ENCODE measurements around the gene SERGEF. TPM values are rescaled to one million over a fixed set of nuclear protein-coding genes. Genes with fewer than 3 reads are reported as not detected.

The SERGEF gene
- polyA plus RNA-seq, 1 of the 3 experiments (the other 2 are of a cell fraction) = 23.1 TPM

DNA sequence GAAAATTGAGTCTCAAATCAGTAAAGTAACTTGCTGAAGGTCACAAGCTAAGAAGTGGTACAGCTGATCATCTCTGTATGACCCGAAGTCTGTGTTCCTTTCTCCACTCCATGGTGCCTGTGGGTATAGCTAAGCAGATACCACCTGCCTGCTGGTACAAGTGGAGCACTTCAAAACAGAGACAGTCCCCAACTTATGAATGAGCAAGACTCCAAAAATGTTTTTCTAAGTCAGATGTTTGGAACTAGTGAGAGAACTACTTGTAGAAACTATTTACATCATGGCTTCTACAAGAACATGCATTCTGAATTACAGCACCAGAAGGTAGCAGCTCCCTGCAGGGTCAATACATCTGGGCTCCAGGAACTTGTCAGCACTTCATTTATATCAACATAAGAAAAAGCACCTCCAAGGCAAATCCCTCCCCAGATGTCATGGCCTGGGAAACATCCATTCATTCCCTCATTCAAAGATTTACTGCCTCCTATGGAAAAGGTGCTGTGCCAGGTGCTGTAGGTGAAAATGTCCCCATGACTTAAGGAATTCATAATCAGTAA, 94.7 kb downstream of the SERGEF start:
- Histone ChIP-seq H2AFZ (ENCODE audit: low read depth) (no peak overlapping the region), H4K20me1 (ENCODE audit: insufficient read depth) (no peaks in the 10 kb centered on the region), H3K9me3 (no peaks in the 10 kb centered on the region), H3K79me2 (ENCODE audit: insufficient read depth) (no peaks in the 10 kb centered on the region), H3K9me2 (no peaks in the 10 kb centered on the region), H3K27me3 (ENCODE audit: insufficient read depth) (no peaks in the 10 kb centered on the region), H3K4me3 (ENCODE audit: low read depth in 2 of 2, low read length in 1 of 2) (no peak overlapping the region), H3K4me2 (no peak overlapping the region), H3K9ac (no peak overlapping the region), H3K36me3 (replicated peaks in 1 of 2; ENCODE audit: control insufficient read depth in 1 of 2, insufficient read depth in 2 of 2, low read length in 1 of 2) (no peaks in the 10 kb centered on the region), H3K4me1 (ENCODE audit: control insufficient read depth in 1 of 2, insufficient read depth in 2 of 2, low read depth in 1 of 2, low read length in 1 of 2) (no peaks in the 10 kb centered on the region; a peak in 2 of 4 replicates), H3F3A (replicated peaks; ENCODE audit: insufficient read depth) (no peaks in the 10 kb centered on the region), H3K27ac (ENCODE audit: low read depth in 2 of 2, low read length in 1 of 2) (no peak overlapping the region)
- CTCF ChIA-PET = interaction anchor here (0.9 to 7.4 kb wide), 3 partner anchors 12 to 319 kb away, joined by 3 to 29 read pairs (median 9); no protein-coding TSS in a partner anchor
- WGBS (ENCODE audit: low lambda C conversion rate) = 92% methylated on average over 1 of the region's 1 CpG
- DNase-seq = no peak
- no peak for TF ChIP-seq NRF1 (IDR thresholded peaks at IDR 0.05; ENCODE audit: low read depth, low read length)
- no peak for TF ChIP-seq FOSL2 (IDR thresholded peaks at IDR 0.05; ENCODE audit: borderline replicate concordance, low read depth)
- TF ChIP-seq GATA2 (CRISPR knock-in tag; IDR thresholded peaks at IDR 0.05) = no peak
- no peak for TF ChIP-seq TCF12 (IDR thresholded peaks at IDR 0.05)
- TF ChIP-seq, protein P1, sequence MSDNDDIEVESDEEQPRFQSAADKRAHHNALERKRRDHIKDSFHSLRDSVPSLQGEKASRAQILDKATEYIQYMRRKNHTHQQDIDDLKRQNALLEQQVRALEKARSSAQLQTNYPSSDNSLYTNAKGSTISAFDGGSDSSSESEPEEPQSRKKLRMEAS (IDR thresholded peaks at IDR 0.05; ENCODE audit: low read depth) = no peak
- no peak for TF ChIP-seq RAD21 (IDR thresholded peaks at IDR 0.05; ENCODE audit: low read length)
- TF ChIP-seq, protein P2, sequence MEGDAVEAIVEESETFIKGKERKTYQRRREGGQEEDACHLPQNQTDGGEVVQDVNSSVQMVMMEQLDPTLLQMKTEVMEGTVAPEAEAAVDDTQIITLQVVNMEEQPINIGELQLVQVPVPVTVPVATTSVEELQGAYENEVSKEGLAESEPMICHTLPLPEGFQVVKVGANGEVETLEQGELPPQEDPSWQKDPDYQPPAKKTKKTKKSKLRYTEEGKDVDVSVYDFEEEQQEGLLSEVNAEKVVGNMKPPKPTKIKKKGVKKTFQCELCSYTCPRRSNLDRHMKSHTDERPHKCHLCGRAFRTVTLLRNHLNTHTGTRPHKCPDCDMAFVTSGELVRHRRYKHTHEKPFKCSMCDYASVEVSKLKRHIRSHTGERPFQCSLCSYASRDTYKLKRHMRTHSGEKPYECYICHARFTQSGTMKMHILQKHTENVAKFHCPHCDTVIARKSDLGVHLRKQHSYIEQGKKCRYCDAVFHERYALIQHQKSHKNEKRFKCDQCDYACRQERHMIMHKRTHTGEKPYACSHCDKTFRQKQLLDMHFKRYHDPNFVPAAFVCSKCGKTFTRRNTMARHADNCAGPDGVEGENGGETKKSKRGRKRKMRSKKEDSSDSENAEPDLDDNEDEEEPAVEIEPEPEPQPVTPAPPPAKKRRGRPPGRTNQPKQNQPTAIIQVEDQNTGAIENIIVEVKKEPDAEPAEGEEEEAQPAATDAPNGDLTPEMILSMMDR (IDR thresholded peaks at IDR 0.05) = no peak
- no peak for TF ChIP-seq NFIC (IDR thresholded peaks at IDR 0.05; ENCODE audit: borderline replicate concordance)
- TF ChIP-seq EP300 (IDR thresholded peaks at IDR 0.05; ENCODE audit: borderline replicate concordance in 1 of 2, low read depth in 1 of 2, low read length in 1 of 2) = no peak
- no peak for TF ChIP-seq REST (IDR thresholded peaks at IDR 0.05; ENCODE audit: low read depth, low read length)
- no peak for TF ChIP-seq ELF1 (IDR thresholded peaks at IDR 0.05)
- no peak for TF ChIP-seq SIN3A (IDR thresholded peaks at IDR 0.05; ENCODE audit: borderline replicate concordance, low read depth, low read length)
- TF ChIP-seq, protein P3, sequence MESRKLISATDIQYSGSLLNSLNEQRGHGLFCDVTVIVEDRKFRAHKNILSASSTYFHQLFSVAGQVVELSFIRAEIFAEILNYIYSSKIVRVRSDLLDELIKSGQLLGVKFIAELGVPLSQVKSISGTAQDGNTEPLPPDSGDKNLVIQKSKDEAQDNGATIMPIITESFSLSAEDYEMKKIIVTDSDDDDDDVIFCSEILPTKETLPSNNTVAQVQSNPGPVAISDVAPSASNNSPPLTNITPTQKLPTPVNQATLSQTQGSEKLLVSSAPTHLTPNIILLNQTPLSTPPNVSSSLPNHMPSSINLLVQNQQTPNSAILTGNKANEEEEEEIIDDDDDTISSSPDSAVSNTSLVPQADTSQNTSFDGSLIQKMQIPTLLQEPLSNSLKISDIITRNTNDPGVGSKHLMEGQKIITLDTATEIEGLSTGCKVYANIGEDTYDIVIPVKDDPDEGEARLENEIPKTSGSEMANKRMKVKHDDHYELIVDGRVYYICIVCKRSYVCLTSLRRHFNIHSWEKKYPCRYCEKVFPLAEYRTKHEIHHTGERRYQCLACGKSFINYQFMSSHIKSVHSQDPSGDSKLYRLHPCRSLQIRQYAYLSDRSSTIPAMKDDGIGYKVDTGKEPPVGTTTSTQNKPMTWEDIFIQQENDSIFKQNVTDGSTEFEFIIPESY (IDR thresholded peaks at IDR 0.05; ENCODE audit: borderline replicate concordance, low read depth) = no peak
- TF ChIP-seq, protein P4, sequence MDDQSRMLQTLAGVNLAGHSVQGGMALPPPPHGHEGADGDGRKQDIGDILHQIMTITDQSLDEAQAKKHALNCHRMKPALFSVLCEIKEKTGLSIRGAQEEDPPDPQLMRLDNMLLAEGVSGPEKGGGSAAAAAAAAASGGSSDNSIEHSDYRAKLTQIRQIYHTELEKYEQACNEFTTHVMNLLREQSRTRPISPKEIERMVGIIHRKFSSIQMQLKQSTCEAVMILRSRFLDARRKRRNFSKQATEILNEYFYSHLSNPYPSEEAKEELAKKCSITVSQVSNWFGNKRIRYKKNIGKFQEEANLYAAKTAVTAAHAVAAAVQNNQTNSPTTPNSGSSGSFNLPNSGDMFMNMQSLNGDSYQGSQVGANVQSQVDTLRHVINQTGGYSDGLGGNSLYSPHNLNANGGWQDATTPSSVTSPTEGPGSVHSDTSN (IDR thresholded peaks at IDR 0.05) = no peak
- TF ChIP-seq, protein P5, sequence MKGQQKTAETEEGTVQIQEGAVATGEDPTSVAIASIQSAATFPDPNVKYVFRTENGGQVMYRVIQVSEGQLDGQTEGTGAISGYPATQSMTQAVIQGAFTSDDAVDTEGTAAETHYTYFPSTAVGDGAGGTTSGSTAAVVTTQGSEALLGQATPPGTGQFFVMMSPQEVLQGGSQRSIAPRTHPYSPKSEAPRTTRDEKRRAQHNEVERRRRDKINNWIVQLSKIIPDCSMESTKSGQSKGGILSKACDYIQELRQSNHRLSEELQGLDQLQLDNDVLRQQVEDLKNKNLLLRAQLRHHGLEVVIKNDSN (IDR thresholded peaks at IDR 0.05; ENCODE audit: borderline replicate concordance, low read depth) = no peak
- TF ChIP-seq YY1 (IDR thresholded peaks at IDR 0.05; ENCODE audit: low read depth) = no peak
- no peak for TF ChIP-seq MXI1 (IDR thresholded peaks at IDR 0.05; ENCODE audit: low read depth, low read length)
- POLR2A ChIA-PET = no interaction called here

Measured in SK-N-SH (cell line).